Activated gamma-delta T cell (primary cell): ENCODE data around the gene ABI3BP.

Source experiments
- DNase-seq: peaks from one replicate; lab custom pipeline; 2025; lab: John Stamatoyannopoulos, UW

ABI3BP gene

DNA sequence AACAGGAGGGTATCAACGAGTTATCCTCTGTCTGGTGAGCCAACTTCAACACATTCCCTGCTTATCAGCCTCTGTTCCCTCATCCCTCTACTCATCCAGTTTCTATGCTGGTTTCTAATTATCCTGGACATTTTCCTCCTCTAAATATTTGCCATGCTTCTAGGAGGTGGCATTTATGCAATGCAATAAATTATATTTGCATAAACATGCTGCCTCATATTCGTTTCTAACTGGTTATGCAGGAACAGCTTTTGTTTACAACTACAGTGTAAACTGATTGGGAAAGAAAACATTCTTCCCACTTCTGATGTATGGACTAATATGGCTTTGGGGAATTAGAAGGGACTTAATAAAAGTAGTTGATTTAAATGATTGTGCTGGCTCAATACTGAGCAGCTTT is 161.6 kb downstream of the ABI3BP start:
- no peak for DNase-seq

DNA sequence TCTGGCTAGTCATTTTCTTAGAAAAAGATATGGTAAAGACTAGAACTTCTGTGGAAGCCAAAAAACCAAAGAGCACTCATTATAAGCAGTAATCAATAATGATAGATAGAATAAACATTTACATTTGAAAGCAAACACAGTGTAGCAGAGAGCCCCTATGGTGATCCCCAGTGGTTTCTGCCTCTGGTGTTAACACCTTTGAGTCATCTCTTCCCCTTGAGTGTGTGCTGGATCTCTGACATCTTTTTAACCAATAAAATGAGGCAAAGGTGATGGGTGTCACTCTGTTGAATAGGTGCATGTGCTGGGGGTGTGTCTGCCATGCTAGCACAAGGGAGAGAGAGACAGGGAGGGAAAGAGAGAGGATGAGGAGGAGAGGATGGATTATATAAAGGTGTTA is 162.3 kb downstream of the ABI3BP start:
- no peak for DNase-seq

GRCh38 chr3:100825574-100825973 is 167.6 kb downstream of the ABI3BP start:
- DNase-seq, result no peak

GRCh38 chr3:100815583-100815982 is 177.6 kb downstream of the ABI3BP start:
- no peak for DNase-seq

DNA sequence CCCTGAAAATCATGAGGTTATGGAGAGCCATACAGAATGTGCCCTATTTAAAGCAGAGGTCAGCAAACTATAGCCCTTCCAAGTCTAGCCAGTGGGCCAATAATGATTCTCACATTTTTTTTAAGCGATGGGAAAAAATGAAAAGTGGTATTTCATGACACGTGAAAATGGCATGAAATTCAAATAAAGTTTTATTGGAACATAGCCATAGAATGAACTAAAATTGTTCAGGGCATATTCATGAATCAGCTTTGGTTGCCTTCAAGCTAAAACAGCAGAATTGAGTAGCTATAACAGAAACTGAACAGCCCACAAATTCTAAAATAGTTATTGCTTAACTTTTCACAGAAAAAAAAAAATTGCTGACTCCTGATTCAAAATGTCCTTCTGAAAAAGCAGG is 179.4 kb downstream of the ABI3BP start:
- no peak for DNase-seq

GRCh38 chr3:100811779-100812507 is 181.3 kb downstream of the ABI3BP start:
- DNase-seq, result no peak

DNA sequence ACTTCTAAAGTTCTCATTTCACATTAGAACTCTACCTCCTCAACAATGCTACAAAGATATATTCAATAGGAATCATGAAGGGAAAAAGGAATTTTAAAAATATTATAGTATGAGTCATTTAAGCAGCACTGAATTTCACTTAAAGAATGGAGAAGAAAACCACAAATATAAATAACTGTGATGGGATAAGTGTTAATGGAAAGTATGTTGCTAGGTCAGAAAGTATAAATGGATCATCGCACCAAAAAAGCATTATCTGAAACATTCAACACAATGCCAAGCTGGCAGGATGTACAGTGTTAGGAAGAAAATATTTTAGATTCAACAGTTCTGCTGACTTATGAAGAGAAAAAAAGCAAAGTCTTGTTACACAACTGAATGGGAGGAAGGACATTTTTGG is 182.6 kb downstream of the ABI3BP start:
- no peak for DNase-seq

DNA sequence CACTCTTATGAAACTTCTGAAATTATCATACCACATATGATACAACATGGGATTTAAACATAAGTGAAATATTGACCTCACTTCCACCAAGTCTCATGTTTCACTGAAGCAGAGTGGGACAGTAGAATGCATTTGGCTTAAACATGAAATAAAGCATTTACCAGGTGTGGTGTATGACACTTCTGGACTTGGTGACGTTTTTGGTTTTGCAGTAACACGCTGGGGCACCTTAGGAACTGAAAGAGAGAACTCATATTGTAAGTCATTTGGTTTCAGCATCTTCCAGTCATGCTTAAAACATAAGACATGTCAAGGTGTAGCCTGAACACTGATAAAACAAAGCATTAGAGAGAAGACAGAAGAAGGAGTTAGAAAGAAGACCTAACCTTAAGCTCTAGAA is 188.6 kb downstream of the ABI3BP start:
- no peak for DNase-seq

- DNase-seq, result no peak
These were observed 189.5 kb downstream of the ABI3BP start for GRCh38 chr3:100803711-100804110.

DNA sequence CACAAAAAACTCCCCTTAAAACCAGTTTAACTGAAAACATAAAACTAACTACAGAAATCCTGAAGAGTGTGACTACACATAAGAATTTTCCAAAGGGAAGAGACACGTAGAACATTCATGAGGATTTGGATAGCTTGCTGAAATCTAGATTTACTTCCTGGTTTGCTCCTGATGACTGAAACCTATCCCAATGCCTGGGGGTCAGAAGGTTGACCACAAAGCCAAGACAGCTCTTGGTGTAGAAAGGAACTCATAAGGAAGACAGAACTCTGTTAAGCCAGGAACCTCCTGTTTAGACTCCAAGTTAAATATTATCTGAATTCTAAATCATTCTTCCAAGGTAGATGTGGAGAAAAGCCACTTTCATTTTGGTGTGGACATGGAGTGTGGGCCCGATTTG is 191.1 kb downstream of the ABI3BP start:
- DNase-seq, result no peak

GRCh38 chr3:100798012-100798411 is 195.2 kb downstream of the ABI3BP start:
- DNase-seq, result no peak

DNA sequence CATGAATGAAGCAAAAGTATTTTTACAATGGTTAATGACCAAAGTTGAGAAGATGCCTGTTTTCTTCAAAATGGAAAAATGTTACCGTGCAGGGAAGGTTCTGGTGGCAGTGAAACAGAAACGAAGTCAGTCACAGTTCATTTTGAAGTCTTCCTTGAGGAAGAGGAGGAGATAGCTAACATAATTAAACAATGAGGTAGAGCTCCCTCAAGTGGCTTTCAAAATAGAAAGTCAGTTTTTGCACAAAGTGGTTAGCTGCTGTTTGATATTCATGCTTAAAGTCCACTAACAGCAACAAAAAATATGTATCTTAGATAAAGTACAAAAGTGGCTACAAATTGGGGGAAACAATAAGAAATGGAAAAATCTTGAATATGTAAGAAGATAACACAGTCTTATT is 196.7 kb downstream of the ABI3BP start:
- DNase-seq, result no peak

DNA sequence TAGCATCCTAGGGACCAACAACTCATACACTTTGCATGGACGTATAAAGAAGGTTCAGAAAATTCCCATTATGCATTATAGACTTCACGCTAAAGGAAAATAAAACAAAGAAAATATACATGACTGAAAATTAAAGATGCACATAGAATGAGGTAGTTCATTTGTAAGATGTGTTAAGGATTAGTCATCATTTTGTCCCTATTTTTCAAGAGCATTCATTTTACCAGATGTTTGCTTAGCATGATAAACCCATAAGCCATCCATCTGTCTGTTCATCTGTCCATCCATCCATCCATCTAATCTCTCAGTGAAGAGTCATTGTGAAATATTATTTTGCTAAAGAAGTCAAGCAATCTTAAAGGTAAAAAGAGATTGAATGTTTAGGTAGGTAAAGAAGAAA is 203.6 kb downstream of the ABI3BP start:
- no peak for DNase-seq

- DNase-seq, result no peak
These were observed 209.6 kb downstream of the ABI3BP start for GRCh38 chr3:100783619-100784018.

DNA sequence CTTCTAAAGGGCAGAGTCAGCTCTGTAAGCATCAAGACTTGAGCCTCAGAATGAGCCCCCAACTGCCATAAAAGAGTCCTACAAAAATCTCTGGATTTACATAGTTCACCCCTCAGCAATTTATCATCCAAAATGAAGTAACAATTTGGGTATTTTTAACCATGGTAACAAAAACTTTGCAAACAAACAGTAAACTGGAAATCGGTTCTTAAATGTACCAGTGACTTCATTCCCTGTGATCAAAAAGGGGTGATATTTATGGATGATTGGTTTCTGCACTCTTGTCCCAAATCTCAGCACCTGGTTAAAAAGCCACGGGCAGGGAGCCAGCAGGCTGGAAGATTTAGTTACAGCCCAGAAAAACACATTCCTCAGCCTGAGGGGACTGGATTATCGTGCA is 210.3 kb downstream of the ABI3BP start:
- no peak for DNase-seq

DNA sequence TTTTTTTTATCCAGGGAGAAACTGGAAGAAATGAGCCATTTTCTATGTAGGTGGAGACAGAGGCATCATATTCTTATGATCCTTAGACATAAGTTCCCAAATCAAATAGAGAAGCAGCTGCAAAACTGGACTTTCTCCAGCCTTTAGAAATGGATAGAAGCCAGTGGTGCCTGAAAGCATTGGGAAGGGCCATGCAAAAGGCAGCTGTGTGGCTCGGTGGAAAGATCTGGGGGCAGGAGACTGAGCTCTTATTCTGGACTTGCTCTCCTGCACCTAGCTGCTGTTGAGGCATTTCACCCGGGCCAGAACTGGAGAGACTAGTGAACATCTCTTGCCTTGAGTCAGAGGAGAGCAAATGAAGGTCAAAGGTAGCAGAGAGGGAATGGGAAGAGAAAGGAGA is 210.9 kb downstream of the ABI3BP start:
- DNase-seq, result no peak

DNA sequence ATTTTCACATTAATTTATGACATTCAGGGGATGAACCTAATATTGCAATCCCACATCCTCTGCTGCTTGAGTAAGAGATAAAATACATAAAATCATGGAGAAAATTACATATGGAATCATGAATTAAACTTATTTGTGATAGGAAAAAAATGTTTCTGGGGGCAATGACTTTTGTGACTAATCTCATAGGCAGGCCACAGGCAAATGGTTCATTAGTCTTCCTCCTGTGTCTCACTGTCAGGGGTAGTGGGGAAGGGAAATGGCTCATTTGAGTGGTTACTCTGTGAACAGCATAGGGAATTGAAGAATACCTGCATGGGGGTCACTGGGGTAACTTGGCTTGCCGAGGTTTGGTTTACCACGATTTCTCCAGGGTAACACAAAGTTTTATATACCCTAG is 211.9 kb downstream of the ABI3BP start:
- DNase-seq, result no peak

- no peak for DNase-seq
These were observed 213.1 kb downstream of the ABI3BP start for GRCh38 chr3:100780071-100780622.

DNA sequence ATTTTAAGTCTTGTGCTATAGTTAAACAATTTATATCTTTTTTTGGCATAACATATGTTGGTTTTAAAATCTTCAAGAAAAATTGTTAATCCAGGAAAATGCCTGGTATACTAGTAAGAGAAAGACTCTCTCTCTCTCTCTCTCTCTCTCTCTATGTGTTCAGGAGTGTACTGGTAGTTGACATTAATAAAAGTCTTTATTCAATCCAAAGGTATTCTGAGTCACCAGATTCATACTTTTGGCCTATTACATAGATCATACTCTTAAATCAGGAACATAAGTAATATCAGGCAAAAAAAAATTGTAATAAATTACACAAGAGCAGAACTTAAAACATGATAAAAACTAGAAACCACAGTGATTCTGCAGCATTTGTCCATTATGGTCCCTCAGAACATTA is 213.7 kb downstream of the ABI3BP start:
- no peak for DNase-seq

GRCh38 chr3:100777271-100777670 is 215.9 kb downstream of the ABI3BP start:
- no peak for DNase-seq

DNA sequence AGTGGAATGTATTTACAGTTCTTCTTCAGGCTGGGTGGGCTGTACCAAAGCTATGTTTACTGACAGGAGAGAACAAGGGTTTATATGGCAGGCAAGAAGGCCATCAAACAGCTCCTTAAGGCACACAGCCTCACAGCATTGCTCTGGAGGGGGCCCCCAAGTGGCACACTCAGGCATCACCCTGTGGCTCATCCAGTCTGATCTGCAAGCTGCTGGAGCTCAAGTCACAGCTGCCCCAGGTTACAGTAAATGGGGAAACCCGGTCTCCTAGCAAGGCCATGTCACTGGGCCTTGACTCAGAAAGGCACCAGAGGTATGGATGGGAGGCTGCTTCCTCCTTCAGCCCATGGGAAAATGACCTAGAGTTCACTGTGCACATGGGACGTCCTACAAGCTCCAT is 216.5 kb downstream of the ABI3BP start:
- no peak for DNase-seq

DNA sequence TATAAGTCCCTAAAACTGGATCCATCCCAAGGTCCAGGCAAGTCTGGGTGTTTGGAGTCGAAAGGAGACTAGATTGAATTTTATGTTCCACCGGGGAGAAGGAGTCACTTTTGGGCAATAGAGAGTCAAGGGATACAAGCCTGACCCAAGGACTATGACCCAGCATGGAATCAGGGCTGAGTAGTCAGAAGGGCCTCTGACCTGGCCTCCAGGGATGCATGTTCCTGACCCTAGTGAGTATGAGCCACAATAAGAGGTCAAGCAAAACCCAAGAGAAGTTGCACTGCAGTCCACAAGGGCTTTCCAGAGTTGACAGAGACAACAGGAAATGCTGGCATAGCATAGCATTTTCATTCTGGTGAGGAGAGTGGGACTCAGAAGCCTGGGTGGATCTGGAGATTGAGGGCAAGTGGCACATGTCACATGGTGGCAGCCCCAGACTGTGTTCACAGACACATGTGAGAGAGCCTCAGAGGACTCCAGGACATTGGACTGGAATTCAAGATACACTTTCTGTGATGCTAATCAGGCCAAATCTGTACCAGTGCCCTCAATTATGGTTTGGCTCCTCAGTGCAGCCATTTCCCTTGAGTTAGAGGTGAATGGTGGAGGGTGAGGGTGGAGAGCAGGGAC is 217.0 kb downstream of the ABI3BP start:
- DNase-seq, result no peak

GRCh38 chr3:100775669-100776068 is 217.6 kb downstream of the ABI3BP start:
- DNase-seq, result no peak

DNA sequence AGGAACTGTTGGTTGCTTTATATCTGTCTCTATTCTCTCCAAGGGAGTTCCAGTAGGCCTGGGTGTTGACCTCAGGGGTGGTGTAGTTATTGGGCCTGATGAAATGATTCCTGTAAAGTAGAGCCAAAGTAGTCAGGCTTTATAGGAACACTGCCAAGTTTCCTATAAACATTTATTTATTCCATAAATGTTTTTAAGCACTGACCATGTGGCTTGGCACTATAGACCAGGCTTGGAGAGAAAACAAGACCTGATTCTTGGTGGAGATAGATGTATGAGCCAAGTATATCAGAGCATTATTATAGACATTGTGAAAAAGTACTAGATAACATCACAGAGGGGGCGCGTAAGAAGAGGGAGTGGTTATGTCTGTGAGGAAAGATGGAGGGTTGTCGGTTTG is 218.0 kb downstream of the ABI3BP start:
- no peak for DNase-seq
